K562 (cell line): ENCODE data around the gene TRIO. TPM values are rescaled to one million over a fixed set of nuclear protein-coding genes. Genes with fewer than 3 reads are reported as not detected.

ENCODE experiments used
- CBFA2T2 ChIP-seq: fragments of 450-650 bp; conservative IDR thresholded peaks from 2 replicates; pipeline ENCODE4 v1.6.1; 2017; ENCODE audit warnings: mild to moderate bottlenecking
- CBFA2T3 ChIP-seq: fragments of 450-650 bp; IDR thresholded peaks from 2 replicates; pipeline ENCODE4 v1.6.1; 2017
- E2F3 ChIP-seq: fragments of 250-450 bp; sonication (Bioruptor Pico); IDR thresholded peaks from 2 replicates; pipeline ENCODE4 v1.4.0; 2020; ENCODE audit warnings: mild to moderate bottlenecking
- EHMT2 ChIP-seq: fragments of 450-650 bp; IDR thresholded peaks from 2 replicates; pipeline ENCODE4 v1.6.1; 2018; ENCODE audit warnings: antibody characterized with exemption
- JUND ChIP-seq, 2 experiments: IDR thresholded peaks; 2 replicates in 1 of 2; 3 replicates in 1 of 2; pipeline ENCODE4 v1.6.1; 2011; ENCODE audit warnings: borderline replicate concordance in 2 of 2, low read depth in 2 of 2, low read length in 2 of 2, improper control_type of control experiment in 1 of 2, missing biosample characterization in 1 of 2, missing genetic modification characterization in 1 of 2, missing genetic modification reagents in 1 of 2
- LEF1 ChIP-seq: fragments of 450-650 bp; IDR thresholded peaks from 2 replicates; pipeline ENCODE4 v1.6.1; 2016; ENCODE audit warnings: mild to moderate bottlenecking
- NCOR1 ChIP-seq: fragments of 450-650 bp; IDR thresholded peaks from 2 replicates; pipeline ENCODE4 v1.6.1; 2016; ENCODE audit warnings: mild to moderate bottlenecking, moderate library complexity
- RBBP5 ChIP-seq: fragments of 200-600 bp; sonication (generic); IDR thresholded peaks from 2 replicates; pipeline ENCODE4 v1.6.1; 2012; ENCODE audit warnings: borderline replicate concordance, mild to moderate bottlenecking, low read length, control low read depth, inconsistent platforms; ENCODE audit not compliant: insufficient read depth, poor library complexity, severe bottlenecking
- STAT5A ChIP-seq: IDR thresholded peaks from 2 replicates; pipeline ENCODE4 v1.6.1; 2012; ENCODE audit warnings: low read length, inconsistent platforms, borderline replicate concordance
- YY1 ChIP-seq, 3 experiments: IDR thresholded peaks; 2 replicates each; pipeline ENCODE4 v1.6.1; 2011; ENCODE audit warnings: low read length in 2 of 3, mild to moderate bottlenecking in 2 of 3, moderate library complexity in 2 of 3, borderline replicate concordance in 1 of 3, control low read depth in 1 of 3, low read depth in 1 of 3; ENCODE audit not compliant: insufficient read depth in 3 of 3, insufficient replicate concordance in 2 of 3, control insufficient read depth in 1 of 3, insufficient read length in 1 of 3; ENCODE audit errors: extremely low read depth in 1 of 3
- ZBTB11 ChIP-seq, 3 experiments: fragments of 200-800 bp in 1 of 3; fragments of 250-450 bp in 1 of 3; fragments of 450-650 bp in 1 of 3; sonication (Bioruptor Pico) in 1 of 3; sonication (Bioruptor generic) in 1 of 3; formaldehyde crosslinking in 1 of 3; IDR thresholded peaks; 2 replicates each; pipeline versions ENCODE4 v1.6.1 to v1.8.0; 2016 to 2022; ENCODE audit warnings: mild to moderate bottlenecking in 2 of 3, missing genetic modification characterization in 2 of 3, missing compliant biosample characterization in 1 of 3, moderate library complexity in 1 of 3
- ZBTB40 ChIP-seq, 2 experiments: fragments of 450-650 bp in 1 of 2; sonication (generic) in 1 of 2; formaldehyde crosslinking in 1 of 2; IDR thresholded peaks; 2 replicates each; pipeline versions ENCODE4 v1.7.1 to v1.9.0; 2016 to 2022; ENCODE audit warnings: inconsistent platforms in 1 of 2, mild to moderate bottlenecking in 1 of 2, missing genetic modification reagents in 1 of 2
- polyA plus RNA-seq, 8 experiments: library from polyadenylated mRNA; depleted of rRNA in 4 of 8; stranded (reverse) in 5 of 8; unstranded in 3 of 8; fragments of >200 nt; fragmentation: Nextera tagmentation in 2 of 8; fragmentation: Illumina TruSeq in 1 of 8; extraction: Ambion mirVana in 2 of 8; extraction: Trizol in 1 of 8; gene quantifications; 2 replicates each; pipeline versions ENCODE4 v1.2.1 to v1.2.3, GENCODE V29; 2011 to 2014; ENCODE audit warnings: inconsistent platforms in 1 of 8, missing spikeins in 1 of 8
- total RNA-seq, 7 experiments: library from RNA; depleted of rRNA in 6 of 7; stranded (reverse); fragments of >200 nt in 6 of 7; fragmentation: Illumina TruSeq in 2 of 7; extraction: Trizol in 2 of 7; gene quantifications; 2 replicates each; pipeline versions ENCODE4 v1.2.1 to v1.2.3, GENCODE V29; 2011 to 2021; ENCODE audit warnings: low replicate concordance in 1 of 7

Gene TRIO
- total and polyA plus RNA-seq, 9 of the 15 experiments (the other 6 are each of a cell fraction or from before 2014, with no cell fraction given): 0.24 to 5.0 (median 1.1) TPM

- TF ChIP-seq ZBTB40 (IDR thresholded peaks at IDR 0.05): no peak
- no peak for TF ChIP-seq ZBTB40 (CRISPR knock-in tag; IDR thresholded peaks at IDR 0.05)
- peak; percentile 70 for TF ChIP-seq LEF1
- TF ChIP-seq EHMT2: no peak
- TF ChIP-seq ZBTB11 (CRISPR knock-in tag; IDR thresholded peaks at IDR 0.05): peak in 1 of 3 experiments; percentile 64; a peak in 1 of 6 replicates
- peak; percentile 29; the same call in 1 of the 2 replicates for TF ChIP-seq CBFA2T2
- TF ChIP-seq CBFA2T3: peak; percentile 69
- TF ChIP-seq NCOR1: peak; percentile 34; the same call in 1 of the 2 replicates
- TF ChIP-seq RBBP5: no peak
- peak; percentile 27; the same call in 1 of the 2 replicates for TF ChIP-seq JUND (IDR thresholded peaks at IDR 0.05; ENCODE audit: borderline replicate concordance, low read depth, low read length)
- TF ChIP-seq JUND (tag; IDR thresholded peaks at IDR 0.05; ENCODE audit: borderline replicate concordance, low read depth, low read length): peak; percentile 37; the same call in 1 of the 3 replicates
- peak; percentile 30; the same call in 1 of the 2 replicates for TF ChIP-seq STAT5A
- peak in 1 of 3 experiments; percentile 50 for TF ChIP-seq YY1 (IDR thresholded peaks at IDR 0.05; ENCODE audit: borderline replicate concordance in 1 of 3, control insufficient read depth in 1 of 3, extremely low read depth in 1 of 3, insufficient read depth in 3 of 3, insufficient read length in 1 of 3, insufficient replicate concordance in 2 of 3, low read depth in 1 of 3, low read length in 2 of 3)
- TF ChIP-seq E2F3 (CRISPR knock-in tag): no peak
These were observed 123.5 kb downstream of the TRIO start (continued) for GRCh38 chr5:14266686-14267085.
